AG09319 (cell line): ENCODE measurements around the gene P3R3URF.

Source experiments
- DNase-seq: peaks from one replicate; pipeline ENCODE4 v3.0.0-alpha.2; 2010; ENCODE audit warnings: low read depth; ENCODE audit errors: extremely low read depth
- CTCF ChIP-seq: IDR thresholded peaks from 2 replicates; pipeline ENCODE4 v1.5.1; 2011; ENCODE audit warnings: low read depth, mild to moderate bottlenecking, inconsistent platforms, low read length, moderate library complexity

P3R3URF gene

GRCh38 chr1:46187106-46187869, 11.0 kb upstream of the P3R3URF start:
- DNase-seq, result no peak
- no peak for TF ChIP-seq CTCF

GRCh38 chr1:46186076-46186475, 9.8 kb upstream of the P3R3URF start:
- TF ChIP-seq CTCF, result no peak
- no peak for DNase-seq

GRCh38 chr1:46184920-46185658, 8.8 kb upstream of the P3R3URF start:
- TF ChIP-seq CTCF, result no peak
- DNase-seq, result no peak

- TF ChIP-seq CTCF, result no peak
- no peak for DNase-seq
These were observed 7.8 kb upstream of the P3R3URF start for GRCh38 chr1:46183926-46184557.

GRCh38 chr1:46183079-46183847, 7.0 kb upstream of the P3R3URF start:
- DNase-seq, result peak; percentile 78
- no peak for TF ChIP-seq CTCF

- TF ChIP-seq CTCF, result no peak
- peak; percentile 54 for DNase-seq
These were observed 5.3 kb upstream of the P3R3URF start for GRCh38 chr1:46181343-46182260.
